Measurements from ENCODE around the gene ZNF710. TPM values are rescaled to one million over a fixed set of nuclear protein-coding genes. Genes with fewer than 3 reads are reported as not detected.

The ZNF710 gene
- total and polyA plus RNA-seq, 2 of the 8 experiments (the other 6 are each of a cell fraction or from before 2014, with no cell fraction given), result 10.5 to 24.0 TPM

DNA sequence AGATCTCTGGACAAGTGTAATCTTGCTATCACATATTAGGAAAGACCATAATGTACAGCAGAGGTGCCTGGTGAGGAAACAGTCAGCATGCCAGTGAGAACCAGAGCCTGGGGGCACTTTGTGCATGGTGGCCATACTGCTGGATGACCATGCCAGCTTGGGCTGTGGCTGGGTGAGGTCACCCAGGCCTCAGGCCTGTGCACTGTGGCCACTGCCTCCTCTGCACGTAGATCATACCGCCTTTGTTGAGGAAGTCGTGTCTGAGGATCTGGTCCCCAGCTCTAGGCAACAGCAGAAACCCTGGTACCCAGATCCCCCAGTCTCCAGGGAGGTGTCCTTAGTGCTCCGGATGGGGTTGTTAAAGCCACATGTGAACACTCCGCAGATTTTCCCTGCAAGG lies 38.9 kb downstream of the ZNF710 start (continued):
- TF ChIP-seq SRF (IDR thresholded peaks at IDR 0.05; ENCODE audit: low read depth, low read length), result no peak

All from H1 (cell line).